ENCODE data around the gene SMG6. TPM values are rescaled to one million over a fixed set of nuclear protein-coding genes. Genes with fewer than 3 reads are reported as not detected.

Gene SMG6
- total RNA-seq, 1 experiment from 2014 or later = 28.6 TPM

GRCh38 chr17:2194889-2195335 is 108.7 kb downstream of the SMG6 start:
- peak overlapping the region; percentile 29 to 93 (median 61) for H3K27ac Mint-ChIP-seq
- Histone ChIP-seq H4K8ac (replicated peaks; ENCODE audit: insufficient read length, low read depth, low read length) (no peak overlapping the region), H3K27ac (ENCODE audit: insufficient read length, low read depth, low read length) (no peak overlapping the region), H3K79me2 (ENCODE audit: insufficient read depth, low read length) (no peaks in the 10 kb centered on the region), H3K4ac (ENCODE audit: low read depth, low read length) (no peak overlapping the region), H4K5ac (ENCODE audit: insufficient read length, low read depth, low read length) (no peak overlapping the region), H2AFZ (ENCODE audit: low read length) (no peak overlapping the region), H3K23ac (ENCODE audit: insufficient read length, low read depth, low read length) (no peak overlapping the region), H2AK5ac (ENCODE audit: insufficient read length, low read length) (no peak overlapping the region), H3T11ph (ENCODE audit: low read length) (no peak overlapping the region), H3K79me1 (ENCODE audit: insufficient read depth, low read depth, low read length, poor library complexity, severe bottlenecking) (no peaks in the 10 kb centered on the region), H3K4me2 (ENCODE audit: insufficient read depth, insufficient read length, low read length) (no peak overlapping the region), H2BK5ac (ENCODE audit: insufficient read length, low read length) (no peak overlapping the region), H3K9me3 (ENCODE audit: control insufficient read depth, low read depth, low read length) (no peaks in the 10 kb centered on the region), H2BK15ac (ENCODE audit: low read depth, low read length) (no peak overlapping the region), H3K56ac (ENCODE audit: insufficient read length, low read depth, low read length) (no peak overlapping the region), H3K9ac (ENCODE audit: extremely low read depth, insufficient read length, low read length) (no peak overlapping the region), H3K18ac (ENCODE audit: insufficient read length, low read depth, low read length) (no peak overlapping the region), H2BK20ac (ENCODE audit: low read depth, low read length, poor library complexity, severe bottlenecking) (no peak overlapping the region), H2BK12ac (ENCODE audit: insufficient read length, low read depth, low read length) (no peak overlapping the region), H2BK120ac (ENCODE audit: low read depth, low read length, poor library complexity, severe bottlenecking) (no peak overlapping the region), H3K4me1 (ENCODE audit: insufficient read depth, low read length) (peaks cover 9% of the 10 kb centered on the region), H3K14ac (ENCODE audit: insufficient read depth, low read length) (no peak overlapping the region), H3K23me2 (ENCODE audit: insufficient read length, low read depth, low read length, poor library complexity, severe bottlenecking) (no peaks in the 10 kb centered on the region), H4K20me1 (ENCODE audit: control insufficient read depth, insufficient read depth, insufficient read length) (no peaks in the 10 kb centered on the region), H4K91ac (ENCODE audit: insufficient read length, low read depth, low read length) (no peak overlapping the region), H3K27me3 (ENCODE audit: insufficient read depth, low read length) (no peaks in the 10 kb centered on the region)
- H3K4me1 Mint-ChIP-seq = peaks cover 30 to 36% of the 10 kb centered on the region in 2 experiments
- H3K4me3 Mint-ChIP-seq = no peak overlapping the region
- no CpG with 5 or more reads among the region's 5 CpGs for WGBS (ENCODE audit: extremely low coverage, insufficient read length, low lambda C conversion rate)
- H3K36me3 Mint-ChIP-seq (ENCODE audit: insufficient read depth in 1 of 3, low read depth in 3 of 3) = peaks cover 0 to 5% (median 4%) of the 10 kb centered on the region in 3 experiments; a peak in 5 of 7 replicates
- no peaks in the 10 kb centered on the region for H3K27me3 Mint-ChIP-seq (ENCODE audit: low read depth)
- no peak for TF ChIP-seq CTCF (conservative IDR thresholded peaks at IDR 0.05)
- H3K9me3 Mint-ChIP-seq = no peaks in the 10 kb centered on the region
- peak; percentile 95 for DNase-seq
